ENCODE data around the gene GRB7. TPM values are rescaled to one million over a fixed set of nuclear protein-coding genes. Genes with fewer than 3 reads are reported as not detected.
A peak's percentile ranks its signal among the peaks of the same experiment; 100 is the strongest.

Gene GRB7
- total RNA-seq, result 1 to 10 TPM in 1 of 2 experiments, not detected in 1; 1.2 TPM

DNA sequence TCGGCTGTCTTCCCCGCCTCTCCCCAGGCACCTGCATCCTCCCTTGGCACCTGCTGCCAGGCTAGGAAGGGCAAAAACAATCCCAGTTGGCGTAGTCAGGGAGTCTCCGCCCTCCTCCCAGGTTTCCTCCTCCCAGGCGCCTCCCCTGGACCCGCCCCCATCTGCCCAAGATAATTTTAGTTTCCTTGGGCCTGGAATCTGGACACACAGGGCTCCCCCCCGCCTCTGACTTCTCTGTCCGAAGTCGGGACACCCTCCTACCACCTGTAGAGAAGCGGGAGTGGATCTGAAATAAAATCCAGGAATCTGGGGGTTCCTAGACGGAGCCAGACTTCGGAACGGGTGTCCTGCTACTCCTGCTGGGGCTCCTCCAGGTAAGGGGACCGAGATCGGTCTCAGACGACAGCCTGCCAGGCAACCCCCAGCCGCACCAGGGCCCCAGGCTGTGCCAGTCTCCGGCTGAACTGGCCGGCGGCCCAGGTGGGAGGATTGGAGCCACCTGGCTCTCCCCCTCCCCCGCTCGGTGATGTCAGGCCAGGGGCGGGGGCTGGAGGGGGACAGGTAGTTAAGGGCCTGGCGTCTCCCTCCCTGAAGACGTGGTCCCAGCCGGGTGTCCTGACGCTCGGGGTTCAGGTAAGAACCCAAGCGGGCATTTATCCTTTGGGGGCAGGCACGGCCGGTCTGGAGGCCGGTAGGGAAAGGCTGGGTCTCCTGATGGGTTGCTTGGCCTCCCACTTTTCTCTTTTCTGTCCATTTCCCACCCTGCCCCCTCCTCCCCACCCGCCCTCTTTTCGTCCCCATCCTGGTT lies at the start of gene GRB7:
TSS of gene GRB7 (plus strand) at position 179 of the 808 bp plus-strand sequence. CDS start 4,364 bp downstream, outside the sequence.
- H3K36me3 Mint-ChIP-seq (ENCODE audit: low read depth), result no peaks in the 10 kb centered on the region
- TF ChIP-seq, protein P1, sequence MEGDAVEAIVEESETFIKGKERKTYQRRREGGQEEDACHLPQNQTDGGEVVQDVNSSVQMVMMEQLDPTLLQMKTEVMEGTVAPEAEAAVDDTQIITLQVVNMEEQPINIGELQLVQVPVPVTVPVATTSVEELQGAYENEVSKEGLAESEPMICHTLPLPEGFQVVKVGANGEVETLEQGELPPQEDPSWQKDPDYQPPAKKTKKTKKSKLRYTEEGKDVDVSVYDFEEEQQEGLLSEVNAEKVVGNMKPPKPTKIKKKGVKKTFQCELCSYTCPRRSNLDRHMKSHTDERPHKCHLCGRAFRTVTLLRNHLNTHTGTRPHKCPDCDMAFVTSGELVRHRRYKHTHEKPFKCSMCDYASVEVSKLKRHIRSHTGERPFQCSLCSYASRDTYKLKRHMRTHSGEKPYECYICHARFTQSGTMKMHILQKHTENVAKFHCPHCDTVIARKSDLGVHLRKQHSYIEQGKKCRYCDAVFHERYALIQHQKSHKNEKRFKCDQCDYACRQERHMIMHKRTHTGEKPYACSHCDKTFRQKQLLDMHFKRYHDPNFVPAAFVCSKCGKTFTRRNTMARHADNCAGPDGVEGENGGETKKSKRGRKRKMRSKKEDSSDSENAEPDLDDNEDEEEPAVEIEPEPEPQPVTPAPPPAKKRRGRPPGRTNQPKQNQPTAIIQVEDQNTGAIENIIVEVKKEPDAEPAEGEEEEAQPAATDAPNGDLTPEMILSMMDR (IDR thresholded peaks at IDR 0.05), result no peak
- ChIA-PET POLR2A (interaction anchor here (1.0 kb wide), 1 partner anchor 124 kb away, joined by 3 read pairs; no protein-coding TSS in a partner anchor), CTCF (interaction anchor here (2.3 kb wide), 1 partner anchor 83 kb away, joined by 5 read pairs; no protein-coding TSS in a partner anchor)
- no peaks in the 10 kb centered on the region for H3K9me3 Mint-ChIP-seq
- peak within 1 kb of the TSS; percentile 65 for H3K4me3 Mint-ChIP-seq
- no peak within 1 kb of the TSS for H3K27ac Mint-ChIP-seq
- H3K4me1 Mint-ChIP-seq (ENCODE audit: low read depth), result peaks cover 21% of the 10 kb centered on the region
- DNase-seq, result peak; percentile 23
- peaks cover 13% of the 10 kb centered on the region for H3K27me3 Mint-ChIP-seq
- intact Hi-C loops (cut with micrococcal nuclease), result no loop called here
- ATAC-seq, result peak; percentile 24

DNA sequence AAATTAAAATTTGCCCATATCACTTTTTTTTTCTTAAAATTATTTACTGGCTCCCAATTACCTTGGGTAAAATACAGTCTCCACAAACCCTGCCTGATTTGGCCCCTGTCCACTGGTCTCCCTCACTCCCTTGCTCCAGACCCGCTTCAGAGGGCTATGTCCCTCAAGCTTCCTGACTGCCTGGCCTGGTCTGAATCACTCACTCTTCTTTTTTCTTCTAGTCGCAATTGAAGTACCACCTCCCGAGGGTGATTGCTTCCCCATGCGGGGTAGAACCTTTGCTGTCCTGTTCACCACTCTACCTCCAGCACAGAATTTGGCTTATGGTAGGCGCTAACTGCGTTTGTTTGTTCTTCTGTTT lies 49.3 kb upstream of the GRB7 start:
- H3K4me1 Mint-ChIP-seq (ENCODE audit: low read depth), result peaks cover 20% of the 10 kb centered on the region
- TF ChIP-seq, protein P1 (IDR thresholded peaks at IDR 0.05), result no peak
- peaks cover 6% of the 10 kb centered on the region for H3K36me3 Mint-ChIP-seq (ENCODE audit: low read depth)
- intact Hi-C loops (cut with micrococcal nuclease), result loop anchor here (5.0 kb wide), 1 partner anchor 44 kb away; the partner anchor contains the start of gene MIEN1
- H3K9me3 Mint-ChIP-seq, result no peaks in the 10 kb centered on the region
- peak overlapping the region; percentile 93 for H3K27ac Mint-ChIP-seq
- no peak for DNase-seq
- ChIA-PET POLR2A (interaction anchor here (0.7 to 2.7 kb wide), 10 partner anchors 9 to 114 kb away, joined by 3 to 15 read pairs (median 3); partner anchors contain the start of genes ERBB2 and MIEN1), CTCF (interaction anchor here (1.0 to 2.6 kb wide), 10 partner anchors 10 to 398 kb away, joined by 3 to 9 read pairs (median 4); no protein-coding TSS in a partner anchor)
- ATAC-seq, result no peak
- no peaks in the 10 kb centered on the region for H3K27me3 Mint-ChIP-seq
- H3K4me3 Mint-ChIP-seq, result peak overlapping the region; percentile 93

GRCh38 chr17:39688945-39689344 lies 48.8 kb upstream of the GRB7 start:
- intact Hi-C loops (cut with micrococcal nuclease), result loop anchor here (5.0 kb wide), 1 partner anchor 43 kb away; the partner anchor contains the start of gene MIEN1
- TF ChIP-seq, protein P1 (IDR thresholded peaks at IDR 0.05), result no peak
- ChIA-PET POLR2A (interaction anchor here (0.7 to 2.7 kb wide), 4 partner anchors 13 to 36 kb away, joined by 3 to 15 read pairs (median 4); no protein-coding TSS in a partner anchor), CTCF (interaction anchor here (1.0 to 2.6 kb wide), 4 partner anchors 35 to 398 kb away, joined by 3 to 9 read pairs (median 4); no protein-coding TSS in a partner anchor)
- Mint-ChIP-seq H3K36me3 (ENCODE audit: low read depth) (peaks cover 6% of the 10 kb centered on the region), H3K4me3 (peak overlapping the region; percentile 93), H3K27ac (peak overlapping the region; percentile 93), H3K9me3 (no peaks in the 10 kb centered on the region), H3K4me1 (ENCODE audit: low read depth) (peaks cover 20% of the 10 kb centered on the region), H3K27me3 (no peaks in the 10 kb centered on the region)
- ATAC-seq, result no peak
- no peak for DNase-seq

DNA sequence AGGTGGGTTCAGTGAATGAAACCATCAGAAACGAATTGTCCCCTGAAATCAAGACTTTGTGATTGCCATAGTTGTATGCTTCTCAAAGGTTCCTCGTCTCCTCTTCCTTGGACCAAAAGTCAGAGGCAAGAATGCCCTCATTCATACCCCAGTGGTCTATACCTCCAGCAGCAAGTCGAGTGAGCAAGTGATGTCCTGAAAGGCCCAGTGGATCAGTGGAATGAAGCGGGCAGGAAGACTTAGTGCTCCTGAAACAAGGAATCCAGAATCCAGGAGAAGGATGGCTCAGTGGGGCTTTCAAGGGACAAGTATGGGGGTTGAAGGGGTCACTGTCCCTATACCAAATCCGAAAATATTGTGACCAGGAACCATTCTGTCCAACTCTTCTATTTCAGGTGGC lies 43.1 kb upstream of the GRB7 start:
- peaks cover 11% of the 10 kb centered on the region for H3K27me3 Mint-ChIP-seq
- DNase-seq (no peak), ATAC-seq (no peak)

More for the DNA sequence above, 43.1 kb upstream of the GRB7 start:
- POLR2A ChIA-PET, result interaction anchor here (1.6 kb wide), 1 partner anchor 18 kb away, joined by 4 read pairs; no protein-coding TSS in a partner anchor
- Mint-ChIP-seq H3K4me3 (no peak overlapping the region), H3K27ac (no peak overlapping the region), H3K4me1 (ENCODE audit: low read depth) (peaks cover 1% of the 10 kb centered on the region), H3K36me3 (ENCODE audit: low read depth) (peaks cover 2% of the 10 kb centered on the region), H3K9me3 (no peaks in the 10 kb centered on the region)
- CTCF ChIA-PET, result interaction anchor here (0.6 to 3.2 kb wide), 2 partner anchors 26 to 41 kb away, joined by 4 to 13 read pairs; no protein-coding TSS in a partner anchor
- intact Hi-C loops (cut with micrococcal nuclease), result no loop called here
- TF ChIP-seq, protein P1 (IDR thresholded peaks at IDR 0.05), result no peak
